HG03139 (cell line): ENCODE data around the gene CCDC170.

Experiments used
- ATAC-seq: cut with Tn5 transposase; IDR thresholded peaks from one replicate; pipeline ENCODE4 v1.9.1; 2021; ENCODE audit not compliant: unreplicated experiment

Gene CCDC170

GRCh38 chr6:151616091-151616513, 122.3 kb downstream of the CCDC170 start:
- ATAC-seq = no peak

- no peak for ATAC-seq
Observed at GRCh38 chr6:151616600-151616999, 122.8 kb downstream of the CCDC170 start.

GRCh38 chr6:151617539-151617938, 123.7 kb downstream of the CCDC170 start:
- no peak for ATAC-seq

- no peak for ATAC-seq
Observed at GRCh38 chr6:151618717-151619116, 124.9 kb downstream of the CCDC170 start.

- no peak for ATAC-seq
Observed at GRCh38 chr6:151620179-151620578, 126.4 kb downstream of the CCDC170 start.

GRCh38 chr6:151624071-151624470, 130.3 kb downstream of the CCDC170 start:
- no peak for ATAC-seq

- ATAC-seq = no peak
Observed at GRCh38 chr6:151624481-151624880, 130.7 kb downstream of the CCDC170 start.

GRCh38 chr6:151624900-151625536, 131.2 kb downstream of the CCDC170 start:
- ATAC-seq = no peak

GRCh38 chr6:151627689-151628444, 134.1 kb downstream of the CCDC170 start:
- no peak for ATAC-seq

GRCh38 chr6:151629791-151630190, 136.0 kb downstream of the CCDC170 start:
- no peak for ATAC-seq

- no peak for ATAC-seq
Observed at GRCh38 chr6:151630387-151630786, 136.6 kb downstream of the CCDC170 start.

GRCh38 chr6:151630991-151631655, 137.3 kb downstream of the CCDC170 start:
- no peak for ATAC-seq

- no peak for ATAC-seq
Observed at GRCh38 chr6:151632415-151632987, 138.7 kb downstream of the CCDC170 start.

- no peak for ATAC-seq
Observed at GRCh38 chr6:151633526-151634335, 139.9 kb downstream of the CCDC170 start.

- ATAC-seq = no peak
Observed at GRCh38 chr6:151634336-151634720, 140.5 kb downstream of the CCDC170 start.

GRCh38 chr6:151635741-151636140, 141.9 kb downstream of the CCDC170 start:
- no peak for ATAC-seq

- ATAC-seq = no peak
Observed at GRCh38 chr6:151637814-151638213, 144.0 kb downstream of the CCDC170 start.

- no peak for ATAC-seq
Observed at GRCh38 chr6:151639750-151640149, 145.9 kb downstream of the CCDC170 start.

GRCh38 chr6:151641028-151641427, 147.2 kb downstream of the CCDC170 start:
- ATAC-seq = no peak

GRCh38 chr6:151647976-151648639, 154.3 kb downstream of the CCDC170 start:
- no peak for ATAC-seq
